GM12878 (cell line): ENCODE data around the gene CLEC4M. TPM values are rescaled to one million over a fixed set of nuclear protein-coding genes. Genes with fewer than 3 reads are reported as not detected.

Experiments used
- BHLHE40 ChIP-seq, 2 experiments: fragments of 450-650 bp in 1 of 2; IDR thresholded peaks; 2 replicates each; pipeline ENCODE4 v1.6.1; 2011 to 2017; ENCODE audit warnings: low read depth in 2 of 2, borderline replicate concordance in 1 of 2, improper control_type of control experiment in 1 of 2, low read length in 1 of 2, mild to moderate bottlenecking in 1 of 2
- CREB1 ChIP-seq: IDR thresholded peaks from 2 replicates; pipeline ENCODE4 v1.6.1; 2012; ENCODE audit warnings: low read depth, mild to moderate bottlenecking, inconsistent platforms
- DPF2 ChIP-seq: fragments of 450-650 bp; IDR thresholded peaks from 2 replicates; pipeline ENCODE4 v1.6.1; 2017; ENCODE audit warnings: mild to moderate bottlenecking
- ESRRA ChIP-seq: IDR thresholded peaks from 2 replicates; pipeline ENCODE4 v1.6.1; 2012; ENCODE audit warnings: mild to moderate bottlenecking, low read length, improper control_type of control experiment
- GATAD2B ChIP-seq: fragments of 450-650 bp; conservative IDR thresholded peaks from 2 replicates; pipeline ENCODE4 v1.6.1; 2017; ENCODE audit warnings: low read depth, mild to moderate bottlenecking, moderate library complexity
- HCFC1 ChIP-seq: fragments of 150-350 bp; IDR thresholded peaks from 2 replicates; pipeline ENCODE4 v1.6.1; 2014; ENCODE audit warnings: low read length
- HDAC2 ChIP-seq: fragments of 200-600 bp; sonication (generic); IDR thresholded peaks from 2 replicates; pipeline ENCODE4 v1.6.1; 2017
- IRF3 ChIP-seq: fragments of 450-650 bp; IDR thresholded peaks from 2 replicates; pipeline ENCODE4 v1.6.1; 2014; ENCODE audit warnings: mild to moderate bottlenecking
- NFYB ChIP-seq: IDR thresholded peaks from 2 replicates; pipeline ENCODE4 v1.6.1; 2011; ENCODE audit warnings: low read depth, mild to moderate bottlenecking, low read length, improper control_type of control experiment, moderate library complexity; ENCODE audit not compliant: insufficient read depth
- NR2F1 ChIP-seq: fragments of 450-650 bp; conservative IDR thresholded peaks from 2 replicates; pipeline ENCODE4 v1.6.1; 2017; ENCODE audit warnings: mild to moderate bottlenecking
- RCOR1 ChIP-seq: conservative IDR thresholded peaks from 2 replicates; pipeline ENCODE4 v1.6.1; 2012; ENCODE audit warnings: low read depth, low read length, improper control_type of control experiment
- STAT3 ChIP-seq: IDR thresholded peaks from 2 replicates; pipeline ENCODE4 v1.6.1; 2011; ENCODE audit warnings: low read depth, low read length, improper control_type of control experiment
- SUZ12 ChIP-seq: fragments of 200-600 bp; sonication (generic); IDR thresholded peaks from one replicate; pipeline ENCODE4 v1.6.1; 2018; ENCODE audit warnings: antibody characterized with exemption, mild to moderate bottlenecking; ENCODE audit not compliant: unreplicated experiment
- TCF3 ChIP-seq: IDR thresholded peaks from 2 replicates; pipeline ENCODE4 v1.6.1; 2012; ENCODE audit warnings: low read depth, mild to moderate bottlenecking, low read length, borderline replicate concordance; ENCODE audit not compliant: insufficient read depth
- WRNIP1 ChIP-seq: IDR thresholded peaks from 2 replicates; pipeline ENCODE4 v1.6.1; 2011; ENCODE audit warnings: low read depth, low read length, improper control_type of control experiment, borderline replicate concordance
- YY1 ChIP-seq: IDR thresholded peaks from 2 replicates; pipeline ENCODE4 v1.6.1; 2011; ENCODE audit warnings: low read depth, mild to moderate bottlenecking, low read length
- polyA plus RNA-seq, 11 experiments: library from polyadenylated mRNA; depleted of rRNA in 4 of 11; unstranded in 6 of 11; stranded (reverse) in 5 of 11; fragments of >200 nt; fragmentation: Nextera tagmentation in 4 of 11; fragmentation: Illumina TruSeq in 1 of 11; extraction: Ambion mirVana in 4 of 11; extraction: Trizol in 1 of 11; gene quantifications; 1 replicate in 1 of 11; 2 replicates in 10 of 11; pipeline versions ENCODE4 v1.2.1 to v1.2.3, GENCODE V29; 2011 to 2016; ENCODE audit warnings: inconsistent platforms in 2 of 11, missing spikeins in 2 of 11, low read depth in 1 of 11
- total RNA-seq, 4 experiments: library from RNA; depleted of rRNA in 3 of 4; stranded (reverse); fragments of >200 nt in 3 of 4; fragmentation: Illumina TruSeq in 1 of 4; extraction: Trizol in 1 of 4; gene quantifications; 2 replicates each; pipeline versions ENCODE4 v1.2.1 to v1.2.3, GENCODE V29; 2013 to 2021
- TF ChIP-seq, protein P1 (sequence below): fragments of 150-350 bp; IDR thresholded peaks from 2 replicates; pipeline ENCODE4 v1.6.1; 2014; ENCODE audit warnings: mild to moderate bottlenecking, low read depth, low read length
- TF ChIP-seq, protein P2 (sequence below): fragments of 450-650 bp; IDR thresholded peaks from 2 replicates; pipeline ENCODE4 v1.6.1; 2018; ENCODE audit warnings: mild to moderate bottlenecking, low read depth, moderate library complexity; ENCODE audit not compliant: partially characterized antibody
- TF ChIP-seq, protein P3 (sequence below): IDR thresholded peaks from 2 replicates; pipeline ENCODE4 v1.6.1; 2011; ENCODE audit warnings: mild to moderate bottlenecking, low read depth, low read length, moderate library complexity; ENCODE audit not compliant: insufficient replicate concordance
- TF ChIP-seq, protein P4 (sequence below): fragments of 450-650 bp; IDR thresholded peaks from 2 replicates; pipeline ENCODE4 v1.6.1; 2017; ENCODE audit warnings: mild to moderate bottlenecking, low read depth, inconsistent platforms; ENCODE audit not compliant: poor library complexity, severe bottlenecking

Gene CLEC4M
- total and polyA plus RNA-seq, 10 of the 15 experiments (the other 5 are each of a cell fraction or from before 2014, with no cell fraction given): 0.11 to 0.42 (median 0.25) TPM; not detected in 1

GRCh38 chr19:7799640-7800355 lies 36.8 kb downstream of the CLEC4M start (continued):
- TF ChIP-seq, protein P1, sequence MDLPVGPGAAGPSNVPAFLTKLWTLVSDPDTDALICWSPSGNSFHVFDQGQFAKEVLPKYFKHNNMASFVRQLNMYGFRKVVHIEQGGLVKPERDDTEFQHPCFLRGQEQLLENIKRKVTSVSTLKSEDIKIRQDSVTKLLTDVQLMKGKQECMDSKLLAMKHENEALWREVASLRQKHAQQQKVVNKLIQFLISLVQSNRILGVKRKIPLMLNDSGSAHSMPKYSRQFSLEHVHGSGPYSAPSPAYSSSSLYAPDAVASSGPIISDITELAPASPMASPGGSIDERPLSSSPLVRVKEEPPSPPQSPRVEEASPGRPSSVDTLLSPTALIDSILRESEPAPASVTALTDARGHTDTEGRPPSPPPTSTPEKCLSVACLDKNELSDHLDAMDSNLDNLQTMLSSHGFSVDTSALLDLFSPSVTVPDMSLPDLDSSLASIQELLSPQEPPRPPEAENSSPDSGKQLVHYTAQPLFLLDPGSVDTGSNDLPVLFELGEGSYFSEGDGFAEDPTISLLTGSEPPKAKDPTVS: no peak
- TF ChIP-seq CREB1: no peak
- TF ChIP-seq IRF3: no peak
- TF ChIP-seq ESRRA: no peak
- peak; percentile 32 to 34; a peak in 1 of 4 replicates for TF ChIP-seq BHLHE40 (IDR thresholded peaks at IDR 0.05; ENCODE audit: borderline replicate concordance in 1 of 2, low read depth in 2 of 2, low read length in 1 of 2)
- no peak for TF ChIP-seq WRNIP1
- no peak for TF ChIP-seq TCF3
- TF ChIP-seq, protein P2, sequence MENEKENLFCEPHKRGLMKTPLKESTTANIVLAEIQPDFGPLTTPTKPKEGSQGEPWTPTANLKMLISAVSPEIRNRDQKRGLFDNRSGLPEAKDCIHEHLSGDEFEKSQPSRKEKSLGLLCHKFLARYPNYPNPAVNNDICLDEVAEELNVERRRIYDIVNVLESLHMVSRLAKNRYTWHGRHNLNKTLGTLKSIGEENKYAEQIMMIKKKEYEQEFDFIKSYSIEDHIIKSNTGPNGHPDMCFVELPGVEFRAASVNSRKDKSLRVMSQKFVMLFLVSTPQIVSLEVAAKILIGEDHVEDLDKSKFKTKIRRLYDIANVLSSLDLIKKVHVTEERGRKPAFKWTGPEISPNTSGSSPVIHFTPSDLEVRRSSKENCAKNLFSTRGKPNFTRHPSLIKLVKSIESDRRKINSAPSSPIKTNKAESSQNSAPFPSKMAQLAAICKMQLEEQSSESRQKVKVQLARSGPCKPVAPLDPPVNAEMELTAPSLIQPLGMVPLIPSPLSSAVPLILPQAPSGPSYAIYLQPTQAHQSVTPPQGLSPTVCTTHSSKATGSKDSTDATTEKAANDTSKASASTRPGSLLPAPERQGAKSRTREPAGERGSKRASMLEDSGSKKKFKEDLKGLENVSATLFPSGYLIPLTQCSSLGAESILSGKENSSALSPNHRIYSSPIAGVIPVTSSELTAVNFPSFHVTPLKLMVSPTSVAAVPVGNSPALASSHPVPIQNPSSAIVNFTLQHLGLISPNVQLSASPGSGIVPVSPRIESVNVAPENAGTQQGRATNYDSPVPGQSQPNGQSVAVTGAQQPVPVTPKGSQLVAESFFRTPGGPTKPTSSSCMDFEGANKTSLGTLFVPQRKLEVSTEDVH: no peak
- no peak for TF ChIP-seq NFYB
- TF ChIP-seq, protein P3, sequence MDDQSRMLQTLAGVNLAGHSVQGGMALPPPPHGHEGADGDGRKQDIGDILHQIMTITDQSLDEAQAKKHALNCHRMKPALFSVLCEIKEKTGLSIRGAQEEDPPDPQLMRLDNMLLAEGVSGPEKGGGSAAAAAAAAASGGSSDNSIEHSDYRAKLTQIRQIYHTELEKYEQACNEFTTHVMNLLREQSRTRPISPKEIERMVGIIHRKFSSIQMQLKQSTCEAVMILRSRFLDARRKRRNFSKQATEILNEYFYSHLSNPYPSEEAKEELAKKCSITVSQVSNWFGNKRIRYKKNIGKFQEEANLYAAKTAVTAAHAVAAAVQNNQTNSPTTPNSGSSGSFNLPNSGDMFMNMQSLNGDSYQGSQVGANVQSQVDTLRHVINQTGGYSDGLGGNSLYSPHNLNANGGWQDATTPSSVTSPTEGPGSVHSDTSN: no peak
- no peak for TF ChIP-seq NR2F1
- no peak for TF ChIP-seq HCFC1
- TF ChIP-seq YY1: peak; percentile 47
- TF ChIP-seq SUZ12: no peak
- no peak for TF ChIP-seq HDAC2
- TF ChIP-seq, protein P4, sequence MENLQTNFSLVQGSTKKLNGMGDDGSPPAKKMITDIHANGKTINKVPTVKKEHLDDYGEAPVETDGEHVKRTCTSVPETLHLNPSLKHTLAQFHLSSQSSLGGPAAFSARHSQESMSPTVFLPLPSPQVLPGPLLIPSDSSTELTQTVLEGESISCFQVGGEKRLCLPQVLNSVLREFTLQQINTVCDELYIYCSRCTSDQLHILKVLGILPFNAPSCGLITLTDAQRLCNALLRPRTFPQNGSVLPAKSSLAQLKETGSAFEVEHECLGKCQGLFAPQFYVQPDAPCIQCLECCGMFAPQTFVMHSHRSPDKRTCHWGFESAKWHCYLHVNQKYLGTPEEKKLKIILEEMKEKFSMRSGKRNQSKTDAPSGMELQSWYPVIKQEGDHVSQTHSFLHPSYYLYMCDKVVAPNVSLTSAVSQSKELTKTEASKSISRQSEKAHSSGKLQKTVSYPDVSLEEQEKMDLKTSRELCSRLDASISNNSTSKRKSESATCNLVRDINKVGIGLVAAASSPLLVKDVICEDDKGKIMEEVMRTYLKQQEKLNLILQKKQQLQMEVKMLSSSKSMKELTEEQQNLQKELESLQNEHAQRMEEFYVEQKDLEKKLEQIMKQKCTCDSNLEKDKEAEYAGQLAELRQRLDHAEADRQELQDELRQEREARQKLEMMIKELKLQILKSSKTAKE: peak; percentile 67
- TF ChIP-seq STAT3: no peak
- no peak for TF ChIP-seq DPF2
- TF ChIP-seq RCOR1: no peak
- no peak for TF ChIP-seq GATAD2B
